GOT3 (cell line): ENCODE results near the gene EIF3A.
"Not testable (repeated sequence)": the region's sequence is repeated elsewhere in the genome, so short reads cannot be mapped to it uniquely, and the experiment has no call there.

Experiments used
- DNase-seq: peaks from one replicate; lab custom pipeline; 2025; ENCODE audit warnings: mixed read lengths; lab: John Stamatoyannopoulos, UW

The EIF3A gene, protein sequence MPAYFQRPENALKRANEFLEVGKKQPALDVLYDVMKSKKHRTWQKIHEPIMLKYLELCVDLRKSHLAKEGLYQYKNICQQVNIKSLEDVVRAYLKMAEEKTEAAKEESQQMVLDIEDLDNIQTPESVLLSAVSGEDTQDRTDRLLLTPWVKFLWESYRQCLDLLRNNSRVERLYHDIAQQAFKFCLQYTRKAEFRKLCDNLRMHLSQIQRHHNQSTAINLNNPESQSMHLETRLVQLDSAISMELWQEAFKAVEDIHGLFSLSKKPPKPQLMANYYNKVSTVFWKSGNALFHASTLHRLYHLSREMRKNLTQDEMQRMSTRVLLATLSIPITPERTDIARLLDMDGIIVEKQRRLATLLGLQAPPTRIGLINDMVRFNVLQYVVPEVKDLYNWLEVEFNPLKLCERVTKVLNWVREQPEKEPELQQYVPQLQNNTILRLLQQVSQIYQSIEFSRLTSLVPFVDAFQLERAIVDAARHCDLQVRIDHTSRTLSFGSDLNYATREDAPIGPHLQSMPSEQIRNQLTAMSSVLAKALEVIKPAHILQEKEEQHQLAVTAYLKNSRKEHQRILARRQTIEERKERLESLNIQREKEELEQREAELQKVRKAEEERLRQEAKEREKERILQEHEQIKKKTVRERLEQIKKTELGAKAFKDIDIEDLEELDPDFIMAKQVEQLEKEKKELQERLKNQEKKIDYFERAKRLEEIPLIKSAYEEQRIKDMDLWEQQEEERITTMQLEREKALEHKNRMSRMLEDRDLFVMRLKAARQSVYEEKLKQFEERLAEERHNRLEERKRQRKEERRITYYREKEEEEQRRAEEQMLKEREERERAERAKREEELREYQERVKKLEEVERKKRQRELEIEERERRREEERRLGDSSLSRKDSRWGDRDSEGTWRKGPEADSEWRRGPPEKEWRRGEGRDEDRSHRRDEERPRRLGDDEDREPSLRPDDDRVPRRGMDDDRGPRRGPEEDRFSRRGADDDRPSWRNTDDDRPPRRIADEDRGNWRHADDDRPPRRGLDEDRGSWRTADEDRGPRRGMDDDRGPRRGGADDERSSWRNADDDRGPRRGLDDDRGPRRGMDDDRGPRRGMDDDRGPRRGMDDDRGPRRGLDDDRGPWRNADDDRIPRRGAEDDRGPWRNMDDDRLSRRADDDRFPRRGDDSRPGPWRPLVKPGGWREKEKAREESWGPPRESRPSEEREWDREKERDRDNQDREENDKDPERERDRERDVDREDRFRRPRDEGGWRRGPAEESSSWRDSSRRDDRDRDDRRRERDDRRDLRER (N-terminal part only)

DNA sequence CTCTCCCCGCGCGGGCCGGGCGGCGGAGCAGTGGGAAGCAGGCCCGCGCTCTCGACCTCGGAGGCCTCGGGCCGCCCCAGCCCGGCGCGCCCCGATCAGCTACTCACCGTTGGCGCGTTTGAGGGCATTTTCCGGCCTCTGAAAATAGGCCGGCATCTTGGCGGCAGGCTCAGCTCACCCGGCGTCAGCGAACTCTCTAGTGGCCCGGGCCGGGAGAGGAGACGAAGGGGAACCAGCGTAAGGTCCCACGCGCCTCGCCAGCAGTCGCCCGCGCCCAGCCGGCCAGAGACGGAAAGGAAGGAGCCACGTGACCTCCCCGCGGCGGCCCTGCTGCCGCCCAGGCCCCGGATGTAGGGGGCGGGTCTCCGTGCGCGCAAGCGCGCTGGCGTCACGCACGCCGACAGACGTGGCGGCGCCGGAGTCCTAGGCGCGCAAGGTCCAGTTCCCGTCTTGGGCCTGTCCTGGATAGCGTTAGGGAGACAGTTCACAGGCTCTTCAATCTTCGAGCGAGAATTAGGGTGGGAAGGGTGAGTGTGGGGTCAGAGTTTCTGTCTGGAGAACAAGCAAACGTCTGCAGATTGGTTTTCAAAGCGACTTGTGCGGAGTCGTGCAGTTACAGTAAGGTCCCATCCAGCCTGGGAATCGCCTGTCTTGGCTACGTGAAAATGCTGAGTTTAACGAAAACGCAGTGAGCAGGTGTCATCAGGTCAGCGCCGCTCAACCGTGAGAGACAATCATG, at the start of gene EIF3A:
EIF3A (minus strand) TSS at position 297 of the 739 bp plus-strand sequence; CDS start at position 156, 141 bp downstream.
- peak; percentile 83 for DNase-seq

DNA sequence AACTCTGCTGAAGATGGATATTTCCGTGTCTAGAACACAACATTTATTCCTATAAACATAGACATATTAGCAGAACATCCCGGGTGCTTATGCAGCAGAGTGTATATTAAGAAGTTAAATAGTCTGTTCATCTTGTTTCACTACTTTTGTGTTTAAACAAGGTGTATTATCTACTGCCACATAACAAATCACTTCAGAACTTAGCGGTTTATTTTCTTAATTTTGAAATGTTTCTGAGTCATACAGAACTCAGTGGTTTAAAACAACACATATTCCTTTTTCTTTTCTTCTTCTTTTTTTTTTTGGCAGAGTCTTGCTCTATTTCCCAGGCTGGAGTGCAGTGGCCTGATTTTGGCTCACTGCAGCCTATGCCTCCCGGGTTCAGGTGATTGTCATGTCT, 49.1 kb upstream of the EIF3A start:
- DNase-seq: no peak

DNA sequence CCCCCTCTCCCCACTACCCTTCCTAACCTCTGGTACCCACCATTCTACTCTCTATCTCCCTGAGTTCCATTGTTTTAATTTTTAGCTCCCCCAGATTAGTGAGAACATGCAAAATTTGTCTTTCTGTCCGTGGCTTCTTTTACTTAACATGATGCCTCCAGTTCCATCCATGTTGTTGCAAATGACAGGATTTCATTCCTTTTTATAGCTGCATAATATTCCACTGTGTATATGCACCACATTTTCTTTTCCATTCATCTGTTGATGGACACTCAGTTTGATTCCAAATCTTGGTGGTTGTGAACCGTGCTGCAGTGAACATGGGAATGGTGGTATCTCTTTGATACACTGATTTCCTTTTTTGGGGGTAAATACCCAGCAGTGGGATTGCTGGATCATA, 45.3 kb upstream of the EIF3A start:
- no peak for DNase-seq

DNA sequence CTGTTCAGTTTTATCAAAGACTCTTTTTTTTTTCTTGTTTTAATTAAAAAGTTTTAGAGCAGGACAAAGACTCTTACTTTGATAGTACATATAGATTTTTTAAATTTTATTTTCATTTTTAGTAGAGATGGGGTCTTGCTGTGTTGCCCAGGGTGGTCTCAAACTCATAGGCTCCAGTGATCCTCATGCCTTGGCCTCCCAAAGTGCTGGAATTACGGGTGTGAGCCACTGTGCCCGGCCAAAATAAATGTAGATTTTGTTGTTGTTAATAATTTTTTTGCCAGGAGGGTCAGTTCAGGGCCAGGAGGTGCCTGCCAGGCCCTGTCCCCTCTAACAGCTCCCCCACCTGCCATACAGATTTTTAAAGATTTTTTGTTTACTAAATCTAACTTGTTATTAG, 40.3 kb upstream of the EIF3A start:
- no peak for DNase-seq

DNA sequence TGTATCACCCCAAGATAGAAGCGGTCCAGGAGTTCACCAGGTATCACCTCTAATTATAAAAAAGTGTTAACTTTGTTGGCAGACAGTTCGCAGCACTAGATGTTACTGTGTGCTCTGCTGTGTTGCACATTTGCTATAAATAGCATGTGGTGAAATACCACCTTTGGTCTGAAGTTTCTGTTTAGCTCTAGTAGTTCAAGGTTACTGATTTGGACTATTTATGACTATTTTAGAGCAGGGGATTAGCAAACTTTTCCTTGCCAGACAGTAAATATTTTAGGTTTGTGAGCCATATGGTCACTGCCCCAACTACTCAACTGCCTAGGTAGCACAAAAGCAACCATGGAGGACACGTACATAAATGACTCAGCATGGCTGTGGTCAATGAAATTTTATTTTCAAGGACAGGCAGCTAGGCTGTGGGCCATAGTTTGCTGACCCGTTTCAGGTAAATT, 39.8 kb upstream of the EIF3A start:
- DNase-seq: no peak

DNA sequence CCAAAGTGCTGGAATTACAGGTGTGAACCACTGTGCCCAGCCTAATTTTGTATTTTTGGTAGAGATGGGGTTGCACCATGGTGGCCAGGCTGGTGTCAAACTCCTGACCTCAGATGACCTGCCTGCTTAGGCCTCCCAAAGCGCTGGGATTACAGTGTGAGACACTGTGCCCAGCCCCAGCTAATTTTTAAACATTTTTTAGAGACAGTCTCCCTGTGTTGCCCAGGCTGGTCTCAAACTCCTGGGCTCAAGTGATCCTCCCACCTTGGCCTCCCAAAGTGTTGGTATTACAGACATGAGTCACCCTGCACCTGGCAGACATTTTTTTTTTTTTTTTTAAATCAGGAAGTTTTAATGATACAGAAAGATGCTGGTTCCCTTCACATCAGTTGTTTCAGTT, 38.8 kb upstream of the EIF3A start:
- DNase-seq: no peak

DNA sequence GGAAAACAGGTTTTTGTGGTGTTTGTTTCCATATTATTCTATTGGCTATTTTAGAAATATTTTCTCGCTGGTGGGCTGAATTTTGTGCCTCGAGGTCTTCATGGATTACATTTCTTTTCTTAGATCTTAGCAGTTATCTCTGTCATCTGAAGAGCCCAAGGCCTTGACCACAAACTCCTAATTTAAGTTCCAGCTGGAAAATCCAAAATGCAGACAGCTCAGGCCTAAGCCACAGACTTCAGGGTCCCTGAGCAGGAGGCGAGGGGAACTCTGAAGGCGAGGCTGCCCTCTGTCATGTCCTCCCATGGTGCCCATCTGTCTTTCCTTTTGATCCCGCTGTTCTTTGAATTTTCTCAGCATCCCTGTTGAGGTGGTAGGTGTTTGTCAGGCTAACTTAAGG, 37.6 kb upstream of the EIF3A start:
- DNase-seq: no peak

DNA sequence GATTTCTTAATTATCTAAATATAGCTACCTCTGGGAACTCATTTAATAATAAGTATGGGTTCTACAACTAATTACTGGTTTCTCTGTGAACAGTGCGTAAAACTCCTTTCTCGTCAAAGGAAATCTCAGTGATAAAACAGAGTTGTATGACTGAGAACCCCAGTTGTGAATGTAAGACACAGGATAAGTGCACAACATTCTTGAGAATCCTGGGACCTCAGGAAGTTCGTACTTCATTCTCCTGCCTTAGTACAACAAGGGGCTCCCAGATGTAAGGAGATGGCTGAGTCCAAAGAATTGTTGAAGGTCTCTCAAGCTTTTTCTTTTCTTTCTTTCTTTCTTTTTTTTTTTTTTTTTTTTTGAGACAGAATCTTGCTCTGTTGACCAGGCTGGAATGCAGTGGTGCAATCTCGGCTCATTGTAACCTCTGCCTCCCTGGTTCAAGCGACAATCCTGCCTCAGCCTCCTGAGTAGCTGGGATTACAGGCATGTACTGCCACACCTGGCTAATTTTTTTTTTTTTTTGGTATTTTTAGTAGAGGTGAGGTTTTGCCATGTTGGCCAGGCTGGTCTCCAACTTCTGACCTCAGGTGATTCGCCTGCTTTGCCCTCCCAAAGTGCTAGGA, 35.8 kb upstream of the EIF3A start:
- no peak for DNase-seq

DNA sequence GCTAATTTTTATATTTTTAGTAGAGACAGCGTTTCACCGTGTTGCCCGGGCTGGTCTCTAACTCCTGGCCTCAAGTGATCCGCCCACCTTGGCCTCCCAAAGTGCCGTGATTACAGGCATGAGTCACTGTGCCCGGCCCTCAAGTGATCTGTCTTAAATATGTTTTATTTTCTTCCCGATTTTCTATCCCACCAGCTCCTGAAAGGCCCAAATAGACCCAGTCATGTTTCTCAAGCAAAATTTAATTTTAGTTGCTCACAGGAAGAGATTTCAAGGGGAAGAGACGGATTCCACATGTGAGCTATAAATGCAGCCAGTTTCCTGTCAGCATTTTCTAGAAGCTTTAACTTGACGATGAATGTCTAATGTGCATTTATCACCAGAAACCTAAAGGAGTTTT, 35.3 kb upstream of the EIF3A start:
- no peak for DNase-seq

DNA sequence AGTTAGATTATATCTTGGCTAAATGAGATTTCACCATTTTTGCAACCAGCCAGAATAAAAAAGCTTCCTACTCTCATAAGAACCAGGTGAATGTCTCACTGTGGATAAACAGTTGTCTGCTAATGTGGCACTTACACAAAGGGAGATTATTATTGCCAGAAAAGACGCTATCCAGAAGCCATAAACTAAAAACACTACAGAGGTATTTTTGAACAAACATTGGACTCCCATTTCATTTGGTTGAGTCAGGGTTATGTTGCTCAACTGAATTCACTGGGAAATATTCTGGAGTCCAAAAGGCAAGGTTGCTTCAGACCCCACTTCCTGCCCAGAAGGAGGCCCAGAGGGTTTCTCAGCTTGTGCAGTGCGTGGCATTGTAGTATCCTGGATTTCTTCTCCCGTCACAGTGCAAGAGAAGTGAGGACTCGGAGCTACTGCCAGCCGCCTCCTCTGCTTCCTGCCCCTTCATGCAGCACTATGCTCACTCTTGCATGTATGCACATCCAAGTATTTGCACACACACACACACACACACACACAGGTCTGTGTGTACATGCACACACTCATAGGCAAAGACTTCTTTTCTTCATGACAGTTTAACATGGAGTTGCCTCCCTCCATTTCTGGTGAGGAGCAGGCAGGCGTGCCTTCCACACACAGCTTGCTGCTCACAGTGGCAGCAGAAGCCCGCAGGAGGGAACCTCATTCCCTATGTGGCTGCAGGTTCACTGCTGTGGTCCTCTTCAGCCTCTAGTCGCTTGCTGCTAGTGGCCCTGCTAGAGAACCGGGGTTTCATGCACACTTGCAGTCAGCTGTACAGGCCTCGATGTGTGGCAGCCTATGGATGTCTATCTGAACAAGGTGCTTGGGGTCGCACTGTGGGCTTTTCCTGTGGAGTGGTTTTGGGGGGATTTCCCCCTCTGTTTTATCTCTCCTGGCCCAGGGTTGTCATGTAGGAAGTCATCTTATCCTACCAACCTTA, 33.4 kb upstream of the EIF3A start:
- DNase-seq: no peak

DNA sequence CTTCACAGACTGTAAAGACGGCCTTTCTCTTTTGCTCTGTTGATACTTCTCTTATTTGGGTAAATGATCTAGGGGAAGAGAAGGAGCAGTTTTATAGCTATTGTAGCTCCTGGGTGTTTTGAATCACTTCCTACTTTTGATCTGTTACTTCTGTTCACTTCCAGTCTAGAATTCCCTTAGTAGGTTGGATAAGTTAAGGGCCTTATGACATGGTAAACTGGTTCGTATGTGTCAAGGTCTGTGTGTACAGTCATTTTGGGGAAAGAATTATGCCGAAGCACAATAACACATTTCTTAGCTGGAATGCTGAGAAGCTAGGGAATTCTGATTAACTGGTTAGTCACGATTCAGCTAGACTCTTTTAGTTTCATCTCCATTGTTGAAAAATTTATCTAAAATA, 31.4 kb upstream of the EIF3A start:
- no peak for DNase-seq

DNA sequence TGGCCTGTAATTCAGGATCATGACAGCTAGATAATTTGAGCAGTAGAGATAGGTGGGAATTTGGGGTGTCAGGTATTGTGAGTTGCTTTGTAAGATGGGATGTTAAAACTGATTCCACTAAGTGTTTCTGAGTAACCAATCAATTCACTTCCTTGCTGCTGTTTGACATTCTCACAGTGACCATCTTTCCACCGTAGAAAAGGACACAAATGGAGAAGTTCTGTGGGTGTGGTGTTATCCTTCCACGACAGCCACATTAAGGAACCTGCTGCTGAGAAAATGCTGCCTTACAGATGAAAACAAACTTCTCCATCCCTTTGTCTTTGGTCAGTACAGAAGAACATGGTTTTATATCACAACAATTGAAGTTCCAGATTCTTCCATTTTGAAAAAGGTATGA, 27.2 kb upstream of the EIF3A start:
- not testable (repeated sequence) for DNase-seq

DNA sequence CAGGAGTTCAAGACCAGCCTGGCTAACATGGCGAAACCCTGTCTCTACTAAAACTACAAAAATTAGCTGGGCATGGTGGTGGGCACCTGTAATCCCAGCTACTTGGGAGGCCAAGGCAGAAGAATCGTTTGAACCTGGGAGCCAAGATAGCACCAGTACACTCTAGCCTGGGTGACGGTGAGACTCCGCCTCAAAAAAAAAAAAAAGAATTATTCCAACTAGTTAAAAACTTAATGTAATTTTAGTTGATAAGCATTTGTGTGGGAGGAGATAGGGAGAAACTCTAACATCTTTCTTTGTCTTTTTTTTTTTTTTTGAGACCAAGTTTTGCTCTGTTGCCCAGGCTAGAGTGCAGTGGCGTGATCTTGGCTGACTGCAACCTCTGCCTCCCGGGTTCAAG, 26.5 kb upstream of the EIF3A start:
- not testable (repeated sequence) for DNase-seq

DNA sequence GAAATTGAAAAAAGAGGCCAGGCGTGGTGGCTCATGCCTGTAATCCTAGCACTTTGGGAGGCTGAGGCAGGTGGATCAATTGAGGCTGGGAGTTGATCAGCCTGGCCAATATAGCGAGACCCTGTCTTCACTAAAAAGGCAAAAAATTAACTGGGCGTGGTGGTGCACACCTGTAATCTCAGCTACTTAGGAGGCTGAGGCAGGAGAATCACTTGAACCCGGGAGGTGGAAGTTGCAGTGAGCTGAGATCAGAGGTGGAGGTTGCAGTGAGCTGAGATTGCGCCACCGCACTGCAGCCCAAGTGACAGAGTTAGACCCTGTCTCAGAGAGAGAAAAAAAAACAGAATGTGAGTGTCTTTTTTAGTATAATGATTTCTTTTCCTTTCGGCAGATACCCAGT, 25.3 kb upstream of the EIF3A start:
- not testable (repeated sequence) for DNase-seq

DNA sequence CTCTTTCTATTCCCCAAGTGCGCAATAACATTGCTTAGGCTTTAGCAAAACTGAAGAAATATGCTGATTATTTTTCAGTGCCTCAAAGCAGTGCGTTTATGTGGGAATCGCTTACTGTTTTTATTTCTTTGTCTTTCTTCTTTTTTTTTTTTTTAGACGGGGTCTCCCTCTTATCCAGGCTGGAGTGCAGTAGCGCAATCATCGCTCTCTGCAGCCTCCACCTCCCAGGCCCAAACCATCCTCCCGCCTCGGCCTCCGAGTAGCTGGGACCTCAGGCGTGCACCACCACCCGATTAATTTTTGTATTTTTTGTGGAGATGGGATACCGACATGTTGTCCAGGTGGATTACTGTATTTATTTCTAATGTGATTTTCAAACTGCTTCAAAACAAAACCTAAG, 24.5 kb upstream of the EIF3A start:
- DNase-seq: no peak

DNA sequence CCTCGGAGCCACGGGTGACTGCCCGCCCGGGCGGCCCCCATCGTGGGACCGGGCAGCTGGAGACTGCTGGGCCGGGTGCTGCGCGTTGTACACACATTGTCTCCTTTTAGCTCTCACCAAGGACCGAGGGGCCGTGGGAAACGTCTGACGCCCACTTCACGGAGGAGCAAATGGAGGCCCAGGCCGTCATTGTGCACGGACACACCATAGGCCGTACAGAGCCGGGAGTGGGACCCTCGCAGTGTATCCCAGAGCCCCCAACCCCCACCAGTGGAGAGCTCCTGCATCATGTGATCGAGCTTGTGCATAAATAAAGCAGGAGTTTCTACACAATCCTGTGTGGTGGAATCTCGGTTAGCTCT, 24.0 kb upstream of the EIF3A start:
- DNase-seq: no peak

DNA sequence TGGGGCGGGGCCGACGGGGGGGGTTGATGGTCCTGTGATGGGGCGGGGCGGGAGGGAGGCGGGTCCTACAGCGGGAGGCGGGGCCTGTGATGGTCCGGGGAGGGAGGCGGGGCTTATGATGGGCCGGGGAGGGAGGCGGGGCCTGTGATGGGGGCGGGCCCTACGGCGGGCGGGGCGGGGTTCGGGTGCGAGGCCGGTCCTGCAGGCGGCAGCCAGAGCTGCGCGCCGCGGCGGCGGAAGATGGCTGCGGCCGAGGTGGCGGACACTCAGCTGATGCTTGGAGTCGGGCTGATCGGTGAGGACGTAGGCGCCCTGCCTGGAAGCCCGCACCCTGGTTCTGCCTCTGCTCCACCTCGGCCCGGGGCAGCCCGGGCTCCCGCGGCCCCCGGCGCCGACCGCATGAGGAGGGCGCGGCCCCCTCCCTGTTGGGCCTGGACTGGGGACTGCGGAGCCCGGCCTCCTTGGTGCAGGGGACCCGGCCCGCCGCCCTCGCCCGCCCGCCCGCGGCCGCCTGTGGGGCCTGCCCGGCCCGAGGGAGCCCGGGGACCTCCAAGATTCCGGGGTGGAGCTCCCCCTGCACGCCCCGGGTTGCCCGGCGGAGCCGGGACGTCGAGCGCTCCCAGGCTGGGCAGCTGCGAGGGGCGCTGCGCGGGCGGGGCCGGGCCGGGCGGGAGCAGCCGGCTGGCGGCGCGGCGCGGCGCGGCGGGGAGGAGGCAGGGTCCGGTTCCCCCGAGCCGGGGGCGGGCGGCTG, 23.5 kb upstream of the EIF3A start, which contains the start of gene DENND10:
DENND10 (plus strand) TSS at position 211 of the 751 bp plus-strand sequence; CDS start at position 241, 30 bp downstream.
- DNase-seq: peak; percentile 48

DNA sequence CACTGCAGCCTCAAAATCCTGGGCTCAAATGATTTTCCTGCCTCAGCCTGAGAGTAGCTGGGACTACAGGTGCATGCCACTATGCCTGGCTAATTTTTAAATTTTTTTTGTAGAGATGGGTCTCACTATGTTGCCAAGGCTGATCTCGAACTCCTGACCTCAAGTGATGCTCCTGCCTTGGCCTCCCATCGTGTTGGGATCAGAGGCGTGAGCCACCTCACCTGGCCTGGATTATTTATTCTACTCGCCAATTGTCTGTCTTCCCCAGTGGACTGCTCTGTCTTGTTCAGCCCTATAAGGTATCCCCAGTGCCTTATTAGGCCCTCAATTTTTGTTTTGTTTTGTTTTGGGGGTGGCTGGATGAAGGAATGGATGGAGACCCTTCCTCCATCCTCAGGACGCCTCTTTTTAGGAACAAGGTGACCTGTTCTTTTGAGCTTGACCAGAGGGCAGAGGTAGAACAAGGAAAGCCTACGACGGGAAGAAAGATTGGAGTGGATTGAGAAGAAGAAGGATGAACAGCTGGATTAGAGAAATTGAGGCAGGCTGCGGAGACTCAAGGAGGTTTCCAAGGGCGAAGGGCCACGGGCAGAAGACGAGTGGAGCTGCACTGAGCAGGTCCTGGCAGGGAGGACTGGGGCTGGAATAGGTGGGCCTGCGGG, 22.8 kb upstream of the EIF3A start:
- no peak for DNase-seq
